ENCODE measurements around the gene AGXT2.

DNA sequence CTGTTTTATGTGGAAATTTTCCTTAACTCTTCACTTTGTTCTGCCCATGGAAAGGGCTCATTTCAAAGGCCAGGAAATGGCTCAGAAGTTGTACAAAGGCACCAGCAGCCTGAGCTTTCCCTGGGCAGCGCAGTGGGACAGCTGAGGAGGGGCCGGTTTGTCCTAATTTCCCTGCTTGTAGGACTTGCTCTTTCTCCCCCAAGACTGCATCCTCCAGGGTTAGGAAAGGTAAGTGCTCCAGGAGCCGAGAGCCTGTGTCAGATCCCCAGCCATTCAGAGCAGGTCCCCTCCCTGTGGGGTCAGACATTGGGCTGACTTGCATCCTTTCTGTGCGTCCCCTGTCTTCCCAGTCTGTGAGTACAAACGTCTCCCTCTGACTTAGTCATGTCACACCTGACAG, 43.5 kb downstream of the AGXT2 start:
- TF ChIP-seq POLR2A (IDR thresholded peaks at IDR 0.05) (no peak), CTCF (IDR thresholded peaks at IDR 0.05) (no peak), POLR2AphosphoS5 (IDR thresholded peaks at IDR 0.05) (no peak), EP300 (IDR thresholded peaks at IDR 0.05) (no peak)

All from stomach (tissue), 4 donors.